Stimulated activated naive CD4-positive, alpha-beta T cell (primary cell): ENCODE measurements around the gene PAPOLB.
"Not testable (repeated sequence)": the region's sequence is repeated elsewhere in the genome, so short reads cannot be mapped to it uniquely, and the experiment has no call there.

Experiments
- DNase-seq, 6 experiments: peaks; one replicate each; lab custom pipeline; 2025; lab: John Stamatoyannopoulos, UW

Gene PAPOLB

DNA sequence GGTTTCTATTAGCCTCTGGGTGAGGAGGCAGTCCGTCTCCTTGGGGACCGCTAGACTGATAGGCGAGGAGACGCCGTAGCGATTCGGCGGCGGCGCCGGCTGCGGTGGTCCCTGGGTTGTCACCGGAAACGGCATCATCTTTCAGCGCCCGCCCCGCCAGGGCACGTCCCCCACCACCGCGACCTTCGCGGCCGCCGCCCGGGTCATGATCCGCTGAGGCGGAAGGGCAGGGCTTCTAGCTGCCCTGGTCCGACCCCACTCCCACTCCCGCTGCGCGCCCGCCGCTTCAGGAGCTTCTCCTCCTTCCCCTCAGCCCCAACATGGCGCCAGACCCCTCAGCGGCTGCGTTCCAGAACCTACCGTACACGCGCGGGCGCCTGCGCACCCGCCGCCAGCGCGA, at the start of gene PAPOLB:
TSS of gene PAPOLB (minus strand) at position 358 of the 400 bp plus-strand sequence. CDS start at position 138, 220 bp downstream.
- DNase-seq = no peak

DNA sequence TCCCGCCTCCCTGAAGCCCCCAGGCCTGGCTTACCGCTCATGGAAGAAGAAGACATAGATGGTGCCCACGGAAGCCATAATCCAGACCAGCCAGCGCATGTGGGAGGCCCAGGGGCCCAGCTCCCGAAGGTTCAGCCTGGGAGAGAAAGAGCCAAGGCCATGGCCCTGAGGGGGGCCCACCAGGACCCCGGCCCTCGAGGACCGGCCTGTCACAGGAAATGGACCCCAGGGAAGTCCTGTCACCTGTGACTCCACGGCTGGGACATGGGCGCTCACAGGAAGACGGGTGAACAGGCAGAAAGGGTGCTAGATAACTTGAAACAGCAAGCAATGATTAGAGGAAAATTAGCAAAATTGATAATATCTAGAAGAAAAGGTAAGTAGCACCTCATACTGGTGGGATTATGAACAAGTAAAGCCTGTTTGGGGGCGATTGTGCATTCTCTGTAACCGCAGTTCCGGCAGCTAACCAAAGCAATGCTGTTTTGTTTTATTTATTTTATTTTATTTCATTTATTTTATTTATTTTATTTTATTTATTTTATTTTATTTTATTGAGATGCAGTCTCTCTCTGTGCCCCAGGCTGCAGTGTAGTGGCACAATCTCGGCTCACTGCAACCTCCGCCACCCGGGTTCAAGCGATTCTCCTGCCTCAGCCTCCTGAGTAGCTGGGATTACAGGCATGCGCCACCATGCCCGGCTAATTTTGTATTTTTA, 49.4 kb upstream of the PAPOLB start:
- no peak for DNase-seq

DNA sequence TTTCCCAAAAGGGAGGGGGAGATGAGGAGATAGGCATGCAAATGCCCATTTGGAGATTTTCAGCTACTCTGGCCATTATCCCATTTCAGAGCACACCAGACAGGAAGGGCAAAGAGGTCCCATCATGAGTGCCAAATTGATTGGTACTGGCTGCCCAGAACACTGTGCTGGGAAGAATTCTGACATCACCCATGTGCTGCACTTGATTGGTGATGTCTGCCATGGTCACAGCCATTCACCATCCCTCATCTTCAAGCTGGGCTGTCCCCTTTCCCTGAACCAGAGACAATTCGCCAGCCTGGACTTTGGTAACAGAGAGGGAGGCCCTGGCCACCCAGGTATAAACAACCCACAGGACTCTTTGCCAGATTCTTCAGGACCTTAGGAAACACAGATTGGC, 44.9 kb upstream of the PAPOLB start:
- DNase-seq = no peak

DNA sequence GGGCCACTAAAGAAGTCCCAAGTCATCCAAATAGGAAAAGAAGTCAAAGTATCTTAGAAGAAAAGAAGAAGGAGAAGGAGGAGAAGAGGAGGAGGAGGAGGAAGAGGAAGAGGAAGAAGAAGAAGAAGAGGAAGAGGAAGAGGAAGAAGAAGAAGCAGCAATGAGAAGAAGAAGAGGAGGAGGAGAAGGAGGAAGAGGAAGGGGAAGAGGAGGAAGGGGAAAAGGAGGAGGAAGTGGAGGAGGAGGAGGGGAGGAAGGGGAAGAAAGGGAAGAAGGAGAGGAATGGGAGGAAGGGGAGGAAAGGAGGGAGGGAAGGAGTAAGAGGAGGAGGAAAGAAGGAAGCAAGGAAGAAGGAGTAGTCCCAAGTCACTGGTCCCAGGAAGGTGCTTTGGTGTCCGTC, 43.3 kb upstream of the PAPOLB start:
- DNase-seq = no peak

DNA sequence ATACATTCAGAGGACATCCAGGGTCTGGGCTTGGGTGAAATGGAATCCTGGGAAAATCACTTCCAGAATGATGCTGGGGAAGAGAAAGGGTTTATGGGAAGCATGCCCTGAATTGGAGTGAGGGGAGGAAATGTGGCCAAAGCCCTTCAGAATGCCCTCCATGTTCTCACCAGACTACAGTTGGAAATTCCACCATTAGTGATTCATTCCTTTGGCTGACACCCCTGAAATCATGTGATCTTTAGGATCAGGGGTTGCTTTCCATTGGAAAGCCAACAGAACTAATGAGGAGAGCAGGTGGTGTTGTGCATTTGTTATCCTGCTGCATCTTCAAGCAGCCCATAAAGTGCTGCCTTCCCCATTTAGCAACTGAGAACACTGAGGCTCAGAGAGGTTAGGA, 42.5 kb upstream of the PAPOLB start:
- no peak for DNase-seq

DNA sequence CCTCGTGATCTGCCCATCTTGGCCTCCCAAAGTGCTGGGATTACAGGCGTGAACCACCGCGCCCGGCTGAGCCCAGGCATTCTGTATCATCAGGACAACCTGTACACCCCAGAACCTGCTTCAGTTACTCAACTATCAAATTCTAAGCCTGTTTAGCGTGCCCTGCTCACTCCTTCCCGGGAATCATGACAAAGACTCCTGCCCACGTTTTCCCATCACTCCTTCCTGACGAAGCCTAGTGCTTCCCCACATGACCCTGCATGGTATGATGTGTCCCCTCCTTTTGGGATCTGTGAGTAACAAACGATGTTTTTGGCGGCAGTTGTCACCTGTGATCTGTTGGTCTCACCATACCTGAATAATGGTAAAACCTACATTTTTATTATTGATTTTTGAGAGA, 33.9 kb upstream of the PAPOLB start:
- no peak for DNase-seq

DNA sequence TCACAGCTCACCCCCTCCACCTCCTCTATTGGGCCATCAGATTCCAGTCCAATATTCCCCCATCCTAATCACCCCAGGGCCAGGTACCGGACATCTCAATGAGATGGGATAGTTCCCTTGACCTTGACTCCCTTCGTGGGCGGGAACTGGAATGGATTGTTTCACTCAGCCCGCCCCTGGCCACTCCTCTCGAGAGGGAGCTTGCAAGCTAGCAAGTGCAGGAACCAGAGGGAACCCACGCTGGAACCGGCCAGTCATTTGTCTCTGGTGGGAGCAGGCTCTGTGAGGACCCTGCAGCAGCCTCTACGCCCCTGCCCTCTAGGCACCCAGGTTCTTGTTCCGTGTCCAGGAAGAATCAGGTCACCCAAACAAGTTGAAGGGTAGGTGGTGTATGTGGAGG, 32.7 kb upstream of the PAPOLB start:
- no peak for DNase-seq

DNA sequence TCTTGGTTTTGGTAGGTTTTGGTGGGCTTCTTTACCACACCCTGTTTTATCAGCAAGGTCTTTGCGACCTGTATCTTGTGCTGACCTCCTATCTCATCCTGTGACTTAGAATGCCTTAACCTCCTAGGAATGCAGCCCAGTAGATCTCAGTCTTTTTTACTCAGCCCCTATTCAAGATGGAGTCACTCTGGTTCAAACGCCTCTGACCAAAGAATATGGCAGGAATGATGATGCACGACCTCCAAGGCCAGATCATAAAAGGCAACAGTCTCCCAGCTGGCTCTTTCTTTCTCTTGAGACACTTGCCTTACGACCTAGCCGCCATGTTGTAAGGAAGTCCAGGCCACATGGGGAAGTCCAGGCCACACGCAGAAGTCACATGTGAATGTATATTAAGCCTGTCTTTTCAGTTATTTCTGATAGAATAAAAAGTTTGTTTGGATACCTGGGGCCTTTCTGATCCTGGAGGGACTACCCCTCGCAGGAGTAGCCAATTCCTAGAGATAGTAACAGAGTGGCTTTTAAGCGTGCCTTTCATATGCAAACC, 32.2 kb upstream of the PAPOLB start:
- DNase-seq = no peak

DNA sequence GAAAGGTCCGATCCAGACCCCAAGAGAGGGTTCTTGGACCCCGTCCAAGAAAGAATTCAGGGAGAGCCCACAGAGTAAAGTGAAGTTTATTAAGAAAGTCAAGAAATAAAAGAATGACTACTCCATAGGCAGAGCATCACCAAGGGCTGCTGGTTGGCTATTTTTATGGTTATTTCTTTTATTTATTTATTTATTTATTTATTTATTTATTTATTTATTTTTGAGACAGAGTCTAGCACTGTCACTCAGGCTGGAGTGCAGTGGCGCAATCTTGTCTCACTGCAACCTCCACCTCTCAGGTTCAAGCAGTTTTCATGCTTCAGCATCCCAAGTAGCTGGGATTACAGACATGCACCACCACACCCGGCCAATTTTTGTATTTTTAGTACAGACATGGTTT, 31.4 kb upstream of the PAPOLB start:
- not testable (repeated sequence) for DNase-seq

DNA sequence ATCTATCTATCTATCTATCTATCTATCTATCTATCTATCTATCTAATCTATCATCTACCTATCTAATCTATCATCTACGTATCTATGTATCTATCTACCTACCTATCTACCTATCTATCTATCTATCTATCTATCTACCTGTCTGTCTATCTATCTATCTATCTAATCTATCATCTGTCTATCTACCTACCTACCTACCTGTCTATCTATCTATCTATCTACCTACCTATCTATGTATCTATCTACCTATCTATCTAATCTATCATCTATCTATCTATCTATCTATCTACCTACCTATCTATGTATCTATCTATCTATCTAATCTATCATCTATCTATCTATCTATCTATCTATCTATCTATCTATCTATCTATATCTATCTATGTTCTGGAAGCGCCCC, 29.7 kb upstream of the PAPOLB start:
- DNase-seq = not testable (repeated sequence)

DNA sequence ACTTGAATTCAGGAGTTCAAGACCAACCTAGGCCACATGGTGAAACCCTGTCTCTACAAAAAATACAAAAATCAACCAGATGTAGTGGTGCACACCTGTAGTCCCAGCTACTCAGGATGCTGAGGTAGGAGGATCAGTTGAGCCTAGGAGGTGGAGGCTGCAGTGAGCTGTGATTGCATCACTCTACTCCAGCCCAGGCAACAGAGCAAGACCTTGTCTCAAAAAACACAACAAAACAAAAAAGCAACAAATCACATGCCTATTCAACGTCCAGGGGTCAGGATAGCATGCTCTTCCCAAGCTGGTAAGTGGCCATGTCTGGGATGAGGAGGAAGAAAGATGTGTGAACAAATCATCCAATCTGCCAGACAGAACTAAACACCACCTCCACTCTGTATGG, 27.9 kb upstream of the PAPOLB start:
- no peak for DNase-seq

DNA sequence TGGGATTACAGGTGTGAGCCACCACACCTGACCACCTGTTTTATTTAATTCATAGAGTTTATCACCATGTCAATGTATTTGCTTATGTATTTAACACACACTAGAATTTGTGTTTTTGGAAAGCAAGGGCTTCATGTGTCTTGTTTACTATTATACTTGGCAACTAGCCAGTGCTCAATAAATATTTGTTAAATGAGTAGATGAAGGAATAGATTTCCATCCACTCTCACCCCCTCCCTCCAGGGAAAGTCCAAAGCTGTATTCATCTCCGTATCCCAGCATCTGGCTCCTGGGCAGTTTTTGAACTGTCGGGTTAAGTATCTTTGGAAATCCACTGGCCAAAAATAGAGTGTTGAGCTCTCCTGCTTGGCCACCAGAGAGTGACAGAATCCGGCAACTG, 26.3 kb upstream of the PAPOLB start:
- DNase-seq = no peak

DNA sequence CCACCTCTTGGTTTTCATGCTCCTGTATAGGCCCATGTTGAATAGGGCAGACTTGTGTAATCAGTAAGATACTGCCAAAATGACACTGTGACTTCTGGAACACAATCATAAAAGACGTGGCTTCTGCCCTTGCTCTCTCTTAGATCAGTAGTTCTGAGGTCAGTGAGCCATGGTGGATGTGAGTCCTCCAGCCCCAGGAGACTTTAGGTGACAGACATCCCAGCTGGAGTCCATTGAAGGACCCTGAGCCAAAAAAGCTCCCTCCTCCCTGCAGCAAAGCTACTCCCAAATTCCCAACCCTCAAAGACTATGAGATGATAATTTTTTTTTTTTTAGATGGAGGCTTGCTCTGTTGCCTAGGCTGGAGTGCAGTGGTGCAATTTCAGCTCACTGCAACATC, 24.8 kb upstream of the PAPOLB start:
- DNase-seq = no peak

DNA sequence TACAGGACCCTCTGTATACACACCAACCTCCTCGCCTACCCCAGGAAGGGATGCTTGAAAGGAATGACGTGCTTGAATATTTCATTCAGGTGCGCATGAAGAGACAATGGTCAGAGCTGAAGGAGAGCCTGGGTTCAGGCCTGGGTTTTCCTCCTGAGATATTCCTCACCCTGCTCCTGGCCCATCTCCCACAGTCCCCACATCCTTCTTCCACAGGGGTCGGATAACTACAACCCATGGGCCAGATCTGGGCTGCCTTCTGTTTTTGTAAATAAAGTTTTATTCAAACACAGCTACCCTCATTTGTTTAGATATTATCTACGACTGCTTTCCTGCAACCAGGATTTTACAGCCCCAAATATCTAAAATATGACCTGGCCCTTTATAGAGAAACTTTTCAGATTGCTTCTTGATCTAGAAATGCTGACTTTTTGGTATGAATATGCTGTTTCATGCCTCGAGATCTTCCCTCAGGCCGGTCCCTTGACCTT, 23.5 kb upstream of the PAPOLB start:
- DNase-seq = no peak

DNA sequence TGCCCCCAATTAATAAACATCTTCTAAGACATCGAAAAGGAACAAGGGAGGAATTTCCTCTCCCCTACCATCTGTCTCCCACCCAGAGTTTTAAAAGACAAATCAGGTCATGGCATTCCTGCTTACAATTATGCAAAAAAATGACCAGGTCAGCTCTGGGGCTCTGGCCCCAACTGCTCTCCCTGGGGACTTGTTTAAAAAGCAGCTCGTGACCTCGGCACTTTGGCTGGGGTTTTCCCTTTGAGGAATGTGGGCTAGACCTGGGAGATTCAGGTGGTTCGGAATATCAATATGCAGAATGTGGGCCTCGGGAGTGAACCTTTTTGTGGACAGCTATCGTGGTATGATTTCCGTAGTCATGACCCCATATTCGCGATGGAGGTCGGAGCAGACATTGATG, 22.3 kb upstream of the PAPOLB start:
- no peak for DNase-seq

DNA sequence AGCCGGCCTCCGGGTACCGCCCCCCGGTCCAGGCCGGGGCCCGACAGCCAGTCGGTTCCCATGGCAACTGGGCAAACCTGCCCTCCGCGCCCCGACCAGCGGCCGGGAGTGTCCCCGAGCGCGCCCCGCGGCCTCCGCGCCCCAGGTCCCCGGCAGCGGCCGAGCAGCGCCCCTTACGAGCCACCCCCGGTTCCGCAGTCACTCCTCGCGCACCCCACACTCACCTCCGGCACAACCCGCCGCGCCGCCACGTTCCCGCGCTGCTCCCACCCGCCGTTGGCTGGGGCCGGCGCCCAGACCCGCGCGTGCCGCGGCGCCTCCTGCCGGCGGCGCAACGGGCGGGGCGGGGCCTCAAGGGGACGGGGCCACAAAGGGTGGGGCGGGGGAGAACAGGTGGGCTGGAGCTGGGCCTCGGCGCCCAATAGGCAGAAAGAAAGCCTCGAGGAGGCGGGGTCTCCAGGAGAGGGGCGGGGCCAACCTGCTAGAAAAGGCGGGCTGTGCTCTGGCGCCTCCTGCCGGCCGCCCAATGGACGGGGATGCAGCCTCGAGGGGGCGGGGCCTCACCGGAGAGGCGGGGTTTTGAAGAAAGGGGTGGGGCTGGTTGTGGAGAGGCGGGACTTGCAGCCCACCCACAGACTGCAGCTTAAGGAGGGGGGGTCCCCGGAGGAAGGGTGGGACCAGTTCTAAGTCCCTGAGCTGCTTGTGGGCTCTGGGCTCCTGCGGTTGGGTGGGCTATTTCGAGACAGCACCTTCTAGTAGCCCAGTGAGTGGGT, 21.7 kb upstream of the PAPOLB start, which contains the start of gene RADIL:
TSS of gene RADIL (minus strand) at position 345 of the 773 bp plus-strand sequence. CDS start 5,577 bp downstream, outside the sequence.
- peak; percentile 81 to 87 (median 83) for DNase-seq

DNA sequence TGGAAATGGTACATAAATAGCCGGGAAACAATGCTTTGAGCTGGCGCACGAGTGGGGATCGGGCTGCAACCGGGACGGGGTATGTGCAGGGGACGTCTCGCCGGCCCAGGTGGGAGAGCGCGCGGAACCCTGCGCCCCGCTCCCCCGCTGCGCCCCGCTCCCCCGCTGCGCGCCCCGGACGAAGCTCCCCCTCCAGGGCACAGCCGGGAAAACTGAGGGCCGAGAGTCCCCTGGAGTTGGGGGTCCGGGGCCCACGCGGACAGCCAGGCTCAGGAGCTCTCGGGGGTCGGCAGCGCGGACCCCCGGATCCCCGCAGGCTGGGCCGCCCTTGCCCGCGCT, 21.2 kb upstream of the PAPOLB start:
- DNase-seq = no peak

DNA sequence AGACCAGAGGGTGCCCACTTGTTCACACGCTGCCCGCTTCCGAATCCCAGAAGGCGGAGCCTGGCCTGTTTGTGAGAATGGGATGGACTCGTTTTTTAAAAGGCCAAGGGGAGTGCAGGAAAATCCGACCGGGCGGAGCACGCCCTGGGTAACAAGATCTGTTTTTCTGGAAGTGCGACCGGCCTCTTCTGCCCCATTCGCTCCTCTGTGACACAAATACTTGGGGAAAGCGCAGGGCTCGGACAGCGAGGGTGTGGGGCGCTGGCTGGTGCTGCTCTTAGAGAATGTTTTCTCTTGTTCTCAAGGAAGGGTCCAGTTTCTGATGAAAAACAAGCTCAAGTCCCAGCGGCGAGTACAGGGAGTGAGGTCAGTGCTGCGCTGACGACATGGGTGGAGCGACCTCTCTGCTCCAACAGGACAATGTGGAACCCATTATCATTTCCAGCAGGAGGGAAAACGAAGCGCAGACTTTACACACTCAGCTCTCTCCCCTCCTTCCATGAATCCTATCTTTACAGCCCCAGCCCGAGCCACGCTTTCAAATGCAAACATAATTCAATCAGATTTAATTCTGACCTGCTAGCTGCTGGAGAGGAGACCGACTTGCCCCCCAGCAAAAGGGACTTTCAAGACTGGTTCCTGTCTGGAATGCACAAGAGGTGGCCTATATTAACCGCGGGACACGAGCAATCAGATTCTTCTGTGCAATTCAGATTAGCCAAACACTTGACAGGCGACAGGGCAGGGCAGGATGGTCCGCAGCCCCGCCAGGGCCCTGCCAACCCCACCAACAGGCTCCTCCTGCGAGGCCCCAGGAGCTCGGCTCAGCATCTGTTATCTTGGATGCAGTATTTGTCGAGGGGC, 20.6 kb upstream of the PAPOLB start:
- no peak for DNase-seq

DNA sequence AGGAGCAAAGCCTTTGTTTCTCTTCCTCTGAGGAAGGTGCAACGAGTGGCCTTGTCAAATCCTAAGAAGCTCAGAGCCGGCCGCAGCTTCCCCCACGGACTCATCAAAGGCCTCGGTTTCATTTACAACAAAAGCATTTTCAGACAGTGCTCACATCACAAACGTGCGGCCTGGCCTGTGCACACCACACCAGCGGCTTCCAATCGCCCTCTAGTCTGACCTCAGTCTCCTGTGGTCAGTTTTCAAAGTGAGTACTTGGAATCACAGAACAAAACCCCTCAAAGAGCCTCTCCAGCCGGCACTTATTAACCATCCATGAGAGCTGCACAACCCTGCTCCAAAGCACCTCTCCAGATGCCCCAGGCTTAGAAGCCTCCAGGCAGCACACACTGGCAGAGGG, 18.4 kb upstream of the PAPOLB start:
- no peak for DNase-seq

DNA sequence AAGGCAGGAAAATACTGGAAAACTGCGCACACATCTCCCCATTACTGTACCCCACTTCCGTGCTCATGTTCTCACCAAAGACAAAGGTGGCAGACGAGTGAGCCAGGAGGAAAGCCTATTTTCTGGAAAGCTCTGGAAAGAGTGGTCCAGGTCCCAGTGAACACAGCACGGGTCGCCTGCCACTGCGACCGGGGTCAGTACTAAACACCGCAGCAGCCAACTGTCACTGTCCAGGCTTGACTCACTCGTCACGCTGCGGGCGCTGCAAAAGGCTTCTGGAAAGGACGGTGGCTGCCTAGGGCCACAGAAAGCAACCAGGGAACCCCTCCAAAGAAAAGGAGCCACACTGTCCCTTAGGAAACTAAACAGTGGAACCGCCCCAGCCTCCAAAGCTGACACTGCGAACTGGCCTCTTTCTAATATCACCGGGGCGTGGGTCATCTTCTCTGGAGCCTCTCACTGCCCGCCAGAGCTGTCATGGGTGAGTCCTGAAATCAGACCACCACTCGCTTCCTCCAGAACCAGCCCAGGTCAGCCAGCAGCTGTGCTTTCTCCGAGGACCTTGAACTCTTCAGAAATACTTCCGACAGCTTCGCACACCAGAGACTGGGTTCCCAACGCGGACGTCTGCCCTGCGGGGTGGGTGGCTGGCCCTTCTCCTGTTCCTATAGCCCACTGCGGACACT, 17.7 kb upstream of the PAPOLB start:
- DNase-seq = no peak
